GM18909 (cell line): ENCODE measurements around the gene HOXB6.

Experiments
- ATAC-seq: cut with Tn5 transposase; IDR thresholded peaks from one replicate; pipeline ENCODE4 v1.9.1; 2021; ENCODE audit warnings: mild to moderate bottlenecking; ENCODE audit not compliant: unreplicated experiment, poor library complexity

Gene HOXB6

DNA sequence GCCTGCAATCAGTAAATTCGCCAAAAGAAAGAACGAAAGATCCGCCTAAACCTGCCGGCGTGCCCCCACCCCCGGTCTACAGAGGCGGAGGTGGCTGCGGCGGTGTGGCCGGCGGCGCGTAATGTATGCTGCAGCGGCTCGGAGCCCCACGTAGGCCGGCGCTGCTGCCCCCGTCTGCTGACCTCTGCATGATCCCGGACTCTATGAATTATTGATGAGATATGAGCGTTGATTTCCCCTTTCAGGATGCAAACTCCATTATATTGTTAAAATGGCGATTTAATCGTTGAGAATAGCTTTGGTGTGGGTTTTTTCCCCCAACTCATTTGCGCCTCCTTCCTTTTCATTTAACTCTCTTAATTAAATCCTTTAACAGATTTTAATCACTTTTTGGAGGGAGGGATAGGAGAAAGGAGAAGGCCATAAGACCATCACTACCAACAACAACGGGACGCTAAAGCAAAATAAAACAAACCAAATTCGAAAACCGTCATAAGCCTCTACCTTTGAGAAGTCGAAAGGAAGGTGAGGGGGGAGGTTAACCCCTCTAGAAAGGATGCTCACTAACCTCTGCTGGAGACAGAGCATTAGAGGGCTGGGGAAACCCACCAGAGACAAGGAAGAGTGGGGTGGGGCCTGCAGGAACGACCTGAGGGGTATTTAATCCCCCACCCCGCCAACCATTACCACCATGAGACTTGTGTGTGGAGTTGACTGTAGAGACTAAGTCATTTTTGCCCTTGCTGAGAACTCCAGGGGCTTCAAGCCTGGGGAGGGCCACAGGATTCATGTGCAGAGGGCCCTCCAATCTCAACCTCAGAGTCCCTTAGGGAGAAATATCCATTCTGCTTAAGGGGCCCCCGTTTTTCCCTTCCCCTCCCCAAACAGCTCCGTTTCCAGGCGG, 18.2 kb downstream of the HOXB6 start:
- no peak for ATAC-seq

DNA sequence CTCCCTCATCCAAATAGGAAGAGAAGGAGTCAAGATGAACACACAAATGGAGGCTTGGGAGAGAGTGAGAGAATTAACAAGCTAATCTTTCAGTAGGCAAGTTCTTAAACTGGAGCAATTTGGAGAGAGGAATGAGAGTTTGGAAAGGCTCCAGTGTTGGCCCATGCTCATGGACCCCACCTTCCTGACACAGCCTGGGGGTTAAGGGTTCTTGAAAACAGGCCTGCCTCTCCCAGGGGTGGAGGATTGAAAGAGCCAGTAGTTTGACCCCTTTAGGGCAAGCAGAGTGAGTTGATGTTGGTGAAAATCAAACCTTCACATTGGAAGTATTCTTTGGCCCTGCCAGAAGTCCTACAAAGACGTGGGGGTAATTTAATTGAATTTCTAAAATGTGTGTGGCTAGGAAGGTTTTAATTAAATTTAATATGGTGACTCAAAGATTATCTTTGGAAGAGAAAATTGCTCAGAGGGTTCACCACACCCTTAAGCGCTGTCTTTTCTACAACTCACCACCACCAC, 20.5 kb downstream of the HOXB6 start:
- no peak for ATAC-seq

DNA sequence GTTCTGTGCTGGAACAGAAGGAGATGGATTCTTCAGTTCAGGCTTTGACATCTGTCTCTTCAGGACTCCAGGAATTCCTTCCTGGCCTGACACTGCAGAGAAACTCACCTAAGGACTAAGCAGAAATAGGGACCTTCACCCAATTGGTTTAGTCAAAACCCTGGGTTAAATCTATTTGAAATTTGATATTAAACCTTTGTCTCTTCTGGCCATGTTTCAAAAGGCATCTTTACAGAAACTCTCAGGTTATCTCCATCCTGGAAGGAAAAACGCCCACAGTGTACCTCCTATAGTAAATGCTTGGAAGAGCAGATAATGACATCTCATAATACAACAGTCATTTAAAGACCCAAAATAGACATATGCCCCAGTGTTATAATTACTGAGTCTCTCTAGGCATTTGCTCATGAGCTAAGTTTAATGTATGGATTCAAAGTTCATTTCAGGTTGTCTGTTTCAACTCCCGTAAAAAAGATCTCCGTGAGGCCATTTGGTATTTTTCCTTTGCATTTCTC, 21.0 kb downstream of the HOXB6 start:
- no peak for ATAC-seq

DNA sequence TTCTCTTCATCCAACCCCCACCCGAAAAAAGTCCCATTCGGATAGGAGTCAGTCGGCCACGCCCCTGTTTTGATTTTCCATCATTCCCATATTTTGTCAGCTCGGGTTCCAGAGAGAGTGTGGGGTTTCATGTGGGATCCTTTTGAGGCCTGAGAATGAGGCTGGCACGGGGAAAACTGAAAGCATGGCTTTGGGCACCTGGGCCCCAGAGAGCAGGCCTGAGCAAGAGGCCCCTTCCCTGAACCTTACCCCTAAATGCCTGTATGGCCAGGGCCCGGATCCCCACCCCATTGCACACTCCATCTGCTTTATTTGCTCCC, 22.1 kb downstream of the HOXB6 start:
- no peak for ATAC-seq

DNA sequence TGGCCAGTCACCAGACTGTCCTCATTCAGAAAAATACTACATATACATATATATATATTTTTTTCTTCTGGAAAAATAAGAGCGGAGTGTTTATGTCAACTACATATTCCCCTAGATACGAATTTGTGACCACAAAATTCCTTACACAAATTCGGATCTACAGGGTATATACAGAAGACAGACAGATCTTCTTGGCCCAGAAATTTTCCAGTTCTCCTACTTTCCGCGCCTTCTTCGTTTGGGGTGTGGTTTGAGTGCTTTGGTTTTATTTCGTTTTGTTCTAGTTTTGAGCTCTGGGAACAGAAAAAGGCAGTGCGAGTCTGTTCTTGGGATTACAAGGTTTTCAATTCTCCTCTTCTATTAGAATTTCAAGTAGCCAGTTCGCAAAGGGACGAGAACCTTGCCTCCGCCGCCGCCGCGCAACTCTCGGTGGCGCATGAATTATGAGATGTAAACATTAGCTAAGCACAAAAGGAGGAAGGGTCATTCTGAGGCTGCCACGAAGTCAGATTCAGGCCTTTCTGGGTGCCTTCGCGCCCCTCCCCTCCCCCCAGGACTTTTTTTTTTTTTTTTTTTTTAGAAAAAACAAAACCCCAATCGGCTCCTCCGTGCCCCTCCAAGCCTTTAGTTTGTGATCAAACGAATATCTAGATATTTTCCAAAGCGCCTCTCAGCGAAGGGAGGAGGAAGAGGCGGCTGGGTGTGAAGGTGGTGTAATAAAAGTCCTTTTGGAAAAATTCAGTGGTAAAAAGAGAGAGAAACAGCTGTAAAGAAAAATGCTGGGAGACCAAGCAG, 24.8 kb downstream of the HOXB6 start:
- no peak for ATAC-seq

DNA sequence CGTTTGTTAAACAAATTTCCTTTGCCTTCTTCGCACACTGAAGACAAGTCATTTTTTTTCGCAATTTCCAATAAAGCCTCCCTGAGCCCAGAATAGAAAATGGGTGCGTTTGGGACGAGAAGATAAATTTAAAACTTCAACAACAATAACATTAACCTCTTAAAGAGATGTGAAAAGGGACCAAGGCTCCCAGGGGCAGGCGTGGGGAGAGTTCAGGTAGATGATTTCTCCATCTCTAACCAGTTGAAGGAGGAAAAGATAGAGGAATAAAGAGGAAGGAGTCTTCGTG, 25.4 kb downstream of the HOXB6 start:
- no peak for ATAC-seq

DNA sequence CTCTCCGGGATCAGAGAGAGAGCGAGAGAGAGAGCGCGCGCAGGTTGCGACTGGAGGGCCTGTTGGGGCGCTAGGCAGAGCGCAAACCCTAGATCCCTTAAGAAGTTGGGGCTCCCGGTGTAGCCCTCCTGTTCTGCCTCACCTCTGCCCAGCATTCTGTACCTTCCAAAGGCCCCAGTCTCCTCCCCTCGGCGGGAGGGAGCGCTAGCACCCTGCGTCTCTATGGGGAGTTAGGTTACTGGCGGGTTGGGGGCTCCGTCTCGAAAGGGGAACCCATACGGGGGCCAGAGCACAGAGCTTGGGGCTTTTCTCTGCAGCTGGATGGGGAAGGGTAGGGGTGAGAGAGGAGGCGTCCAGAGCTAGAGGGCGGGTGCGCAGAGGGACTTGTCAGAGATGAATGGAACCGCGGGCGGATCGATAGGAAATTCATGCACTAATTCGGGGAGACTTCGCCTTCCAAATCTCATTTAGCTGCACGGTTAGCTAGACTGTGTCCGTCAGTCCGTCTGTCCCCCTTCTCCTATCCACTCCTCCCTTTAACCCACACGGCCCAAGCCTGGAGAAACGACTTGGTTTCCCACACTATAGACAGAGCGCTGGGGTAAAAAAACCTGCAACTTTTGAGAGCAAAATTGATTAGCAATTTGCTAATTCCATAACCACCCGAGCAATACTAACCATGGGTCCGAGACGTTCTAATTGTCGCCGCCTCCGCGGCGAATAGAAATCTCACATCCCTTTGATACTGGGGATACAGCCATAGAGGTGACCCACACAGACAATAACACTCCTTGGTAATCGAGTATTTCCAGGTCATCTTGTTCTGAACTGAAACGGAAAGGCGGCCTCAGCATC, 25.9 kb downstream of the HOXB6 start:
- no peak for ATAC-seq

DNA sequence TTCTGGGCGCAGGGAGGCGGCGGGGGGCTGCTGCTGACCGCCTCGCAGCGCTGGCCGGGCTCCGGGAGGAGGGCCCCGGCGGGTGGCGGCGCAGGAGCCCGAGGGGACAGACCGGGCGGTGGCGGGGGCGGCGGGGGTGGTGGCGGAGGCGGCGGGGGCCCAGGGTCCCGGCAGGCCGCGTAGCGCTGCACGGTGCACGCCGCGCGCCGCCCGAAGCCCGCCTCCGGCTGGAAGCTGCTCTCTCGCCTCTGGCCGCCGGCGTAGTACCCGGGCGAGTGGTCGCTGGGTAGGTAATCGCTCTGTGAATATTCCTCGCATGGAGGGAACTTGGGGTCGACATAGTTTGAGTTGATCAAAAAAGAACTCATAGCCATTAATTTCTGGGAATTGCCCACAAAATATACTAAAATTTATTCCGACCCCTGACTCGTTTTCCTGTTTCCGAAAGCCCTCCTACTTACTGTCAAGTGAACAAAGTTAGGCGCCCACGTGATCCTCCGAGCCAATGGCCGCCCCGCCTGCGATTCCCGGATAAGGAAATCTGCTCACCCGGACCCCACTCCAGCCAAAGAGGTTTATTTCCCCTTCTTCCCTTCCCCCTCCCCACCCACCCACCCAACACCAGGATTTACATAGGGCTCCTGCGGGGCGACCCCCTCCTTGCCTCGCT, 26.7 kb downstream of the HOXB6 start, which contains the start of gene HOXB4:
Gene HOXB4 (minus strand): TSS at position 405 of the 670 bp plus-strand sequence. CDS start 31 bp downstream, at position 374.
- ATAC-seq = no peak

DNA sequence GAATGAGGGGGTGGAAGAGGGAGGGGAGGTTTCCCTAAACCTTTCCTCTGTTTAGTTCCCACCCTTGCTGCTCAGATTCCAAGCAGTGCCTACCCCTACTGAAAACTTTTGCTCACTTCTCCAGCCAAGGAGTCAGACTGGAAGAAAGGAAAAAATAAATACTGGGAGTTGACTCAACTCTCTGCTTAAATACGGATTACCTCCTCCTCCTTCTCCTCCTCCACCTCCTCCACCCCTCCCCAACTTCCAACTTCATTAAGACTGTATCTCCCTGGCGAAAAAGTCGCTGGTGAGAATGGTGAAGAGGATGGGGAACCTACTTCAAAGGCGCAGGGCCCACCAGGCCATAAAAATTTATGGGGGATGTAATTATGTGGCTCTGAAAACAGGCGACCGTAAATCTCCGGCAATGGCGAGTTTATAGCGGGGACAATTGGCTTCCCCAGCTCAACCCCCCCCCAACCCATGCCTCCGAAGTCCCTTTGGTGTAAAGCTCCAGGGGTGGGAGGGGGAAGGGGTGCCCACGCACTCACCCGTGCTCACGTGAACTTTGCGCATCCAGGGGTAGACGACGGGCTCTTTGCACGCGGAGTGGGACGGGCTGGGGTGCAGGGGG, 27.3 kb downstream of the HOXB6 start:
- ATAC-seq = no peak

DNA sequence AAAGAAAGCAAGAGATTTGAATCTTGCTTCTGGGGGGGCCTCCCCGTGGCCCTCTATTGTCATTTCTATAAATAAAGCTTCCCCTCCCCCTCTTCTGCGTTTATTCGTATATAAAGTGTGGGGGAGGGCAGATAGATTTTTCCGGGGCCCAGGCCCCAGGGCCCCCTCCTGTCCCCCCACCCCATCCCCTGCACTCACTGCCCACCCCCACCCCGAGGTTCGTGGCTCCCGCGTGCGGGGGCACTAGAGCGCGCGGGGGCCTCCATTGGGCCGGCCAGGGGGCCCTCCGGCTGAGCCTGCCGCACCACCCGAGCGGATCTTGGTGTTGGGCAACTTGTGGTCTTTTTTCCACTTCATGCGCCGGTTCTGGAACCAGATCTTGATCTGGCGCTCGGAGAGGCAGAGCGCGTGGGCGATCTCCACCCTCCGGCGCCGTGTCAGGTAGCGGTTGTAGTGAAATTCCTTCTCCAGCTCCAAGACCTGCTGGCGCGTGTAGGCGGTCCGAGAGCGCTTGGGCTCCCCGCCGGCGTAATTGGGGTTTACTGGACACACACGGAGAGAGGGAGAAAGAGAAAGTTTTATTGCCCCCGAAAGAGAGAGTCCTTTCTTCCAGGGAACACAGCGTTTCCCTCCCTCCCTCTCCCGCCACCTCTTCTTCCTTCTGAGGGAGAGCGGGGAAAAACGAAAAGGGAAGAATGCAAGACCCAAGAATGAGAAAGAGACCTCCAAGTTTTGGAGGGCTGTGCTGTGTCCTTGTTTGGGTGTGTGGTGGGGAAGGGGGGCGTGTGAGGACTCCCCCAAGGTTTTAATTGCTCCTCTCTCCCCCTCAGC, 28.1 kb downstream of the HOXB6 start:
- ATAC-seq = no peak

DNA sequence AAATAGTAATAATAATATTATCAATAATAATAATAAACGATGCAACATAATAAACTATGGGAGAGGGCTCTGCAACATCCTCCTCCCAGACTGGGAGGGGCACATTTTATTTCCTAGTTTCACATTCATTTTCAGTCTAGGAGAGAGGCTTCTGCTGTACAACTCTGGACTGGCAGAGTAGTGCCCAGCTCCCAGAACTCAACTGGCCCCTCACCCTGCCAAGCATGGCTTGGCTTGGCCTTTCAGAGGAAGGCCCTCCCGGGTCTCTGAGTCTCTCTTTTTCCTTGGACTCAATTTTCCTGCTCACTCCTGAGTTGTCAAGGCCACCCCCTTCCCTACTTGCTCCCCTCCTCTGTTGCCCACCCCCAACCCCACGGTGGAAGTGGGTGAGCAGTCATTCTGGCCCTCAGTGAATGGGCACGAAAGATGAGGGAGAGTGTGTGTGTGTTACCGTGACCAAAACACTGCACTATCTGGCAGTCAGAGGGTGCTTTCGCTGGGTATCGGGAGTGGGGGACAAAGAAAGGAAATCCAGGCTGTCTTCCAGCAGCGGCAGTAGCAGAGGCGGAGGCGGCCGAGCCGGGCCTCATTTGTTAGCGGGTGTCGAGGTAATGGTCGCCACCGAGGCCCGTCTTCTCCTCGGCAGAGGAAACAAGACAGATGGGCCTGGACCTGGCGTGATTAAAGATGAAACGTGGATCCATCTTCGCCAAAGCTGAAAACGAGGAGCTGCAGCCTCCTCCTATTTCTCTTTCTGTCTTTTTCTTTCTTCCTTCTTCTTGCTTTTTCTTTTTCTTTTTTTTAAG, 28.9 kb downstream of the HOXB6 start:
- no peak for ATAC-seq

DNA sequence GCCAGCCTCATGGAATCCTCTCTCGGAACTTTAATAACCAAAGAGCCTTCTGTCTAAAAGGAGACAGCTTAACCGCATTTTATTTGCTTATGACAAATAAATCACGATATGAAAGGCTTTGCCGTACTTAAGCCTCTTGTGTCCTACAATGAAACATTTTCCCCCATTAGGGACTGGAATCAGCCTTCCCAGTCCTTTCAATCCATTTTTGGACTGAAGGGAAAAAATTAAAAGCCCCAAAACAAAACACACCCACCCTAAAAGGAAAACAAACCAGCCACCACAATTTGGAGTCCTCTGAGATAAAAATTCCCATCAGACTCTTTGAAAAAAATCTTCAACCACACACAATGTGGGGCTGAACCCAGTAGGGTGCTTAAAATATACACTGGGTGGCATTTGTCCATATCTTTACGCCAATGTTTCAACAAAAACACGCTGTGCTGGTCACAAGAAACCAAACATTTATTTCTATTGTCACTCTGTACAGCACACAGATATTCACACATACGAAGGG, 29.7 kb downstream of the HOXB6 start:
- no peak for ATAC-seq

DNA sequence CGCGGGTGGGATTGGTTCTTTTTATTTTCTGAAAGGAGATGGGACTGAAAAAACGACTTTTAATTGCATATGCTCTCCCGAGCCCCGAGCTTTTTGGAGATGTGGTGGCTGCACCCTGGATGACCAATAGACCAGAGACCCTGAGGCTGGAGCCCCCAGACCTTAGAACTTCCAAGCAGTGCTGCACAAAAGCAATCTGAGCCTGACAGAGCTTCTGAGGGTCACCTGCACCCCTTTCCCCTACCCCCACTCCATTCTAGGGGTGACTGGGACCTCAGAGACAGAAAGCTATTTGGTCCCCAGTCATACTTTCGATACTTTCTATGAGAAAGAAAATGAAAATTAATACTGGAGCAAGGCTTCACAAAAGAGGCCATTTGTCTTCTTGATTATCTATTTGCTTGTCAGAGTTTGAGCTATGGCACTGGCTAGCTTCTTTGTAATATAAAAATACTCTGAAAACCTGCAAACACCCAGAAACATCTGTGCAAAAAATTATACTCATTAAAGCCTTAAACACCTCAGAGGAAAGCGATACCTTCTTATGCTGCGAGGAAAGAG, 30.2 kb downstream of the HOXB6 start:
- no peak for ATAC-seq

DNA sequence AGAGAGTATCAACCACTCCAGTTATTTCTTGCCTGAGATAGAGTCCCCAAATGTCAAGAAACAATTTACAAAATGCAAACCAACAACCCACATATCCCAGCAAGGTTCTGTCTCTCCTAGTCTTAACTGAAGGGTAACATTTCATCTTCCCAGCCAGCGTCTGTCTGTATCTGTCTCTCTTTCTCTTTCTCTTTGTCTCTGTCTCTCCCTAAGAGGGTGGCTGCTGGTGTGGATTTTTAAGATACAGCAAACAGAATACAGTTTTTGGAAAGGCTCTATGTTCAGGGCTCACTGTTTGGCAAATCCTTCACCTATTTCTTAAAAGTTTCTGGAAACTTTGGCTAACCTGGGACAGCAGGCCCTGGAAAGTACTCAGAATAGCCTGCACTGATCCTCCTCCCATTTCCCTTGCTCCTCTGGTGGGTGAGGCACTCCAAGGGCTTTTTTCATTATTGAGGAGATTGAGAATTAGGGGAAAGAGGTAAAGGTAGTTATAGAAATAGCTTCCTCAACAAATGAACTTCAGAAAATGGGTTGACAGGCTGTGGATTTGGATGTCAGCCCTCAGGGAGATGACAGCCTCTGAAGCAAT, 32.9 kb downstream of the HOXB6 start:
- ATAC-seq = no peak

DNA sequence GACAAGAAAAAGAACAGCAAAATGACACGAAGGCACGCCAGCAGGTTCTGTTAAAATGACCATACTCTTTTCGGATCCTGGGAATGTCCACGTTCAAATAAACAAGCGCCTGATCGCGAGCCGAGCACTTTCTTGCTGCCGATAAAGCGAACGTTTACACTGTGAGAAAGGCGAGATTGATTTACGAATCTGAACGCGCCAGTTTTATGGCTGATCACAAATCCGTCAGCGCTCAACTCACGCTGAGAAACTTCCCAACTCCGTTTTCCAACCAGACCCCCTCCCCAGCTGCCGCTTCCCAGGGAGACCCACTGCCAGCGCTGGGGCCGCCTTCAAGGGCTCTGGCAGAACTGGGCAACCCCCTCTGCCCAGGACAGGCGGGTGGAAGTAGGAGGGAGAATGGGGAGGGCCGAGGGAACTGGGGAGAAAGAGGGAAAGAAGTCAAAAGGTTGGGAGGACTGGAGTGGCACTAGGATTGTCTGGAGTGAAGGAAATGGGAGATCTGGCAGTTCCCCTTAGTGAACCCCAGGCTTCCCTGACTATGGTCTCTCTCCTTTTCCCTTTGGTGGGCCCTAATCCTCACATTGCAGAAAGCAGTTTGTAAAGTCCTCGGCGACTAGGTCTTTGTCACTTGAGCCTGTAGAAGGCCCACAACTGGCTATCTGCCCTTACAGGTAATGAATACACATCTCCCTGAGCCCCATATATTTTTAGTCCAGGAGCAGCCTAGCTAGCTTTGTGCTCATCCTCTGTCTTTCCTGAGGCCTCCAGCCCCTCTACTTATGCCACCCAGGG, 33.6 kb downstream of the HOXB6 start:
- no peak for ATAC-seq
